HG03159 (cell line): ENCODE data around the gene ITPK1.

Source experiments
- ATAC-seq: cut with Tn5 transposase; IDR thresholded peaks from one replicate; pipeline ENCODE4 v1.9.1; 2021; ENCODE audit warnings: mild to moderate bottlenecking, moderate library complexity; ENCODE audit not compliant: unreplicated experiment

ITPK1 gene

GRCh38 chr14:92994942-92995341, 120.8 kb downstream of the ITPK1 start:
- ATAC-seq, result no peak

GRCh38 chr14:92994131-92994676, 121.5 kb downstream of the ITPK1 start:
- no peak for ATAC-seq

GRCh38 chr14:92993302-92993701, 122.4 kb downstream of the ITPK1 start:
- ATAC-seq, result no peak

GRCh38 chr14:92991536-92991935, 124.2 kb downstream of the ITPK1 start:
- no peak for ATAC-seq

GRCh38 chr14:92990456-92991430, 125.0 kb downstream of the ITPK1 start:
- no peak for ATAC-seq

GRCh38 chr14:92988786-92989755, 126.7 kb downstream of the ITPK1 start:
- no peak for ATAC-seq

- ATAC-seq, result no peak
These were observed 127.8 kb downstream of the ITPK1 start for GRCh38 chr14:92987713-92988510.

- ATAC-seq, result no peak
These were observed 128.6 kb downstream of the ITPK1 start for GRCh38 chr14:92987148-92987570.

- ATAC-seq, result no peak
These were observed 129.2 kb downstream of the ITPK1 start for GRCh38 chr14:92986254-92987147.

- no peak for ATAC-seq
These were observed 130.2 kb downstream of the ITPK1 start for GRCh38 chr14:92985521-92985920.

- no peak for ATAC-seq
These were observed 130.8 kb downstream of the ITPK1 start for GRCh38 chr14:92984896-92985295.

GRCh38 chr14:92984082-92984788, 131.5 kb downstream of the ITPK1 start:
- no peak for ATAC-seq

- ATAC-seq, result no peak
These were observed 132.8 kb downstream of the ITPK1 start for GRCh38 chr14:92982956-92983355.

- no peak for ATAC-seq
These were observed 134.0 kb downstream of the ITPK1 start for GRCh38 chr14:92981726-92982125.

- ATAC-seq, result no peak
These were observed 134.9 kb downstream of the ITPK1 start for GRCh38 chr14:92980866-92981265.

GRCh38 chr14:92978229-92979021, 137.3 kb downstream of the ITPK1 start:
- ATAC-seq, result no peak

- no peak for ATAC-seq
These were observed 139.5 kb downstream of the ITPK1 start for GRCh38 chr14:92976268-92976667.
